OCI-LY3 (cell line): ENCODE results near the gene RNASEL.
"Not testable (repeated sequence)": the region's sequence is repeated elsewhere in the genome, so short reads cannot be mapped to it uniquely, and the experiment has no call there.

Experiments
- H2AFZ ChIP-seq: fragments of 200-600, 300-600 bp; shearing (Covaris generic); 2 replicates; pipeline ENCODE4 v1.6.0; 2014; ENCODE audit warnings: antibody characterized with exemption, low read depth, low read length
- H3K27ac ChIP-seq: fragments of 200-600, 300-600 bp; sonication (generic); 2 replicates; pipeline ENCODE4 v1.5.1; 2014; ENCODE audit warnings: mild to moderate bottlenecking, low read length, moderate library complexity, mixed read lengths
- H3K27me3 ChIP-seq: fragments of 200-600, 300-600 bp; sonication (generic); 2 replicates; pipeline ENCODE4 v1.6.1; 2014; ENCODE audit warnings: low read depth, low read length, mixed read lengths
- H3K36me3 ChIP-seq: fragments of 200-600, 300-600 bp; sonication (generic); replicated peaks from 2 replicates; pipeline ENCODE3; 2014; ENCODE audit warnings: low read depth, low read length, mixed read lengths
- H3K4me1 ChIP-seq: fragments of 300-600, 200-600 bp; sonication (generic); 2 replicates; pipeline ENCODE4 v1.6.1; 2014; ENCODE audit warnings: low read length, mixed read lengths
- H3K4me2 ChIP-seq: fragments of 200-600, 300-600 bp; sonication (generic); 2 replicates; pipeline ENCODE4 v1.6.1; 2014; ENCODE audit warnings: low read length, mixed read lengths
- H3K4me3 ChIP-seq: fragments of 300-600, 200-600 bp; sonication (generic); 2 replicates; pipeline ENCODE4 v1.5.1; 2014; ENCODE audit warnings: antibody characterized with exemption, mild to moderate bottlenecking, low read length, moderate library complexity
- H3K79me2 ChIP-seq: fragments of 300-600, 200-600 bp; shearing (Covaris generic); 2 replicates; pipeline ENCODE4 v1.6.1; 2014; ENCODE audit warnings: mild to moderate bottlenecking, low read length, mixed read lengths
- H3K9ac ChIP-seq: fragments of 300-600, 200-600 bp; shearing (Covaris generic); 2 replicates; pipeline ENCODE4 v1.6.0; 2014; ENCODE audit warnings: mild to moderate bottlenecking, low read length, moderate library complexity
- H3K9me3 ChIP-seq: fragments of 200-600, 300-600 bp; shearing (Covaris generic); 2 replicates; pipeline ENCODE4 v1.6.1; 2014; ENCODE audit warnings: low read length, mixed read lengths; ENCODE audit not compliant: insufficient read depth
- H4K20me1 ChIP-seq: fragments of 200-600, 300-600 bp; sonication (generic); 2 replicates; pipeline ENCODE4 v1.6.1; 2016; ENCODE audit warnings: low read length, mixed read lengths; ENCODE audit not compliant: insufficient read depth
- EZH2phosphoT487 ChIP-seq: fragments of 200-600 bp; shearing (Covaris generic); IDR thresholded peaks from 2 replicates; pipeline ENCODE4 v1.6.1; 2018; ENCODE audit warnings: antibody characterized with exemption, mixed run types, low read depth
- TF ChIP-seq, protein P1 (sequence below): fragments of 200-600, 300-600 bp; sonication (generic); IDR thresholded peaks from 2 replicates; pipeline ENCODE4 v1.5.1; 2014; ENCODE audit warnings: antibody characterized with exemption, low read length, low read depth

Gene RNASEL

DNA sequence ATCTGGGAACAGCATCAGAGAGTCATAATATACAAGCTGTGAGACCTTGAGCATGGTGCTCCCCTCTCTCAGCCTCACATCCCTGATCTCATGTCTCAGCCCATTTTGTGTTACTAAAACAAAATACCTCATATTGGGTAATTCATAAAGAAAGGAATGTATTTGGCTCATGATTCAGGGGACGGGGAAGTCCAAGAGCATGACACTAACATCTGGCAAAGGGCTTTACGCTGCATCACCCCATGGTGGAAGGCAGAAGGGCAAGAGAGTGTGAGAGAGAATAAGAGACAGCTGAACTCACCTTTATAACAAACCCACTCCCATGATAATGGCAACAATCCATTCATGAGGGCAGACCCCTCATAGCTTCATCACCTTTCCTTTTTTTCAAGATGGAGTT is 36.5 kb downstream of the RNASEL start:
- no peaks in the 10 kb centered on the region for H3K27me3 ChIP-seq
- H3K79me2 ChIP-seq, result no peaks in the 10 kb centered on the region
- H3K4me3 ChIP-seq, result peak overlapping the region; percentile 38
- TF ChIP-seq EZH2phosphoT487, result no peak
- TF ChIP-seq, protein P1, sequence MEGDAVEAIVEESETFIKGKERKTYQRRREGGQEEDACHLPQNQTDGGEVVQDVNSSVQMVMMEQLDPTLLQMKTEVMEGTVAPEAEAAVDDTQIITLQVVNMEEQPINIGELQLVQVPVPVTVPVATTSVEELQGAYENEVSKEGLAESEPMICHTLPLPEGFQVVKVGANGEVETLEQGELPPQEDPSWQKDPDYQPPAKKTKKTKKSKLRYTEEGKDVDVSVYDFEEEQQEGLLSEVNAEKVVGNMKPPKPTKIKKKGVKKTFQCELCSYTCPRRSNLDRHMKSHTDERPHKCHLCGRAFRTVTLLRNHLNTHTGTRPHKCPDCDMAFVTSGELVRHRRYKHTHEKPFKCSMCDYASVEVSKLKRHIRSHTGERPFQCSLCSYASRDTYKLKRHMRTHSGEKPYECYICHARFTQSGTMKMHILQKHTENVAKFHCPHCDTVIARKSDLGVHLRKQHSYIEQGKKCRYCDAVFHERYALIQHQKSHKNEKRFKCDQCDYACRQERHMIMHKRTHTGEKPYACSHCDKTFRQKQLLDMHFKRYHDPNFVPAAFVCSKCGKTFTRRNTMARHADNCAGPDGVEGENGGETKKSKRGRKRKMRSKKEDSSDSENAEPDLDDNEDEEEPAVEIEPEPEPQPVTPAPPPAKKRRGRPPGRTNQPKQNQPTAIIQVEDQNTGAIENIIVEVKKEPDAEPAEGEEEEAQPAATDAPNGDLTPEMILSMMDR, result no peak
- H3K36me3 ChIP-seq, result no peaks in the 10 kb centered on the region
- no peak overlapping the region for H2AFZ ChIP-seq
- H3K9ac ChIP-seq, result no peak overlapping the region; the same call in 1 of the 2 replicates
- H3K27ac ChIP-seq, result peak overlapping the region; percentile 17; the same call in 1 of the 2 replicates
- peaks cover 31% of the 10 kb centered on the region for H3K4me1 ChIP-seq
- H3K4me2 ChIP-seq, result peak overlapping the region; percentile 43
- no peaks in the 10 kb centered on the region for H3K9me3 ChIP-seq
- no peaks in the 10 kb centered on the region for H4K20me1 ChIP-seq

DNA sequence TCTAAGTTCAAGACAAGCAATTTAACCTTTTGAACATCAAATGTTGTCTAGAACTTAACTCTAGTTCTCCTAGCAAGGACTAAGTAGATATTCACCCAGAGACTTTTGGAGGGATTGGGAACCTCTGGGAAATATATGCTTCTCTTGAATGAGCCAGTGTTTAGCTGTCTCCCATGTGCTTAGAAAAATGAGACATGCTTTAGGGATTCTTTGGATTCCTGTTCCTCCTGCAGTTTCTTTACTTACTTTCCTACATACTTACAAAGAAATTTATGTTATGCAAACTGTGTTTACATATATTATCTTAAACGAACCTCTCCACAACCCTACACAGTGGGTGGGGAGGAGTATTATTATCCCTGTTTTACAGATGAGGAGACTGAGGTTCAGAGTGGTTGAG is 39.2 kb downstream of the RNASEL start:
- no peak for TF ChIP-seq EZH2phosphoT487
- TF ChIP-seq, protein P1, result no peak

DNA sequence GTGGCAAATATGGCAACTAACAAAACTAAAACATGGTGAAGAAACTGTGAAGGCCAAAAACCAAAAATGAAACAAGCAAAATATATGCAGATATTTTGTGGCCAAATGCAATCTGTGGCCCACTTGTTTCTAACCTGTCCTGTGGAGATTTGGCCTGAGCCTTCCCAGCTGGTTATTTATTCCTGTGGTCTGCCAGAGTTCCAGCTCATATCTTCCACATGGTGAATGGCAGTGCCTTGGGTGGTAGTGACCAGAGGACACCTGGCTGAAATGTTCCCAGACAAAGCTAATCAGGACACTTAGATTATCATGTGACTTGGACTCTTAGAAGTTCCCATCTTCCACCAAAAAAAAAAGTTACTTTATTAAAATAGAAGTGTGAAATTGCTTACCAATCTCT is 39.7 kb downstream of the RNASEL start:
- TF ChIP-seq, protein P1, result no peak
- no peak for TF ChIP-seq EZH2phosphoT487
- H3K4me3 ChIP-seq, result no peak overlapping the region
- no peaks in the 10 kb centered on the region for H3K27me3 ChIP-seq
- no peak overlapping the region for H3K9ac ChIP-seq
- H3K36me3 ChIP-seq, result no peaks in the 10 kb centered on the region
- H2AFZ ChIP-seq, result no peak overlapping the region
- H3K4me2 ChIP-seq, result no peak overlapping the region
- no peaks in the 10 kb centered on the region for H4K20me1 ChIP-seq
- peaks cover 31% of the 10 kb centered on the region for H3K4me1 ChIP-seq
- H3K79me2 ChIP-seq, result no peaks in the 10 kb centered on the region
- no peak overlapping the region for H3K27ac ChIP-seq
- H3K9me3 ChIP-seq, result no peaks in the 10 kb centered on the region

More for the DNA sequence above, 39.2 kb downstream of the RNASEL start:
- Histone ChIP-seq H3K9ac (no peak overlapping the region), H2AFZ (no peak overlapping the region), H3K36me3 (no peaks in the 10 kb centered on the region), H4K20me1 (no peaks in the 10 kb centered on the region), H3K9me3 (no peaks in the 10 kb centered on the region), H3K4me1 (peaks cover 31% of the 10 kb centered on the region), H3K4me3 (no peak overlapping the region), H3K27me3 (no peaks in the 10 kb centered on the region), H3K79me2 (no peaks in the 10 kb centered on the region), H3K27ac (no peak overlapping the region), H3K4me2 (no peak overlapping the region)

DNA sequence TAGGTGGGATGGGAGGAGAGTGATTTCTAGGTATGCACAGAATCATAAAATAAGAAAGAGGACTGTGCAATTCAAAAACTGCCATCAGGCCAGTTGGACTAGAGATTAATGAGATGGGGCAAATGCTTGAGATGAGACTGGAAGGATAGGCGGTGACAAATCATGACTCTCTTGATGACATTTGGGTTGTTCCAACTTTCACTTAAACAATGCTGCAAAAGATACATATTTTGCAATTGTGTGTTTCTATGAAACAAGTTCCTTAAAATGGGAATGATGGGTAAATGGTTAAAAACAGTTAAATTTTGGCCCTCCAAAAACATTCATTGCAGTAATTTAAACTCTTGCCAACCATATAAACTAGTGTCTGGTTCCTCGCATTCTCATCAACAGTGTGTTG is 55.2 kb downstream of the RNASEL start:
- Histone ChIP-seq H3K79me2 (no peaks in the 10 kb centered on the region), H3K4me3 (no peak overlapping the region), H4K20me1 (no peaks in the 10 kb centered on the region), H3K27ac (no peak overlapping the region), H3K4me1 (no peaks in the 10 kb centered on the region), H3K4me2 (no peak overlapping the region), H3K9me3 (0 out of 2 replicates have a peak, but pooled peaks cover 3% of the 10 kb centered on the region), H3K9ac (no peak overlapping the region), H3K27me3 (no peaks in the 10 kb centered on the region), H2AFZ (no peak overlapping the region), H3K36me3 (peaks cover 2% of the 10 kb centered on the region)
- TF ChIP-seq EZH2phosphoT487, result no peak
- TF ChIP-seq, protein P1, result no peak

- H3K9ac ChIP-seq, H2AFZ ChIP-seq, H3K4me2 ChIP-seq, H3K36me3 ChIP-seq, H3K79me2 ChIP-seq, H4K20me1 ChIP-seq, H3K4me3 ChIP-seq, H3K27ac ChIP-seq, H3K4me1 ChIP-seq, H3K27me3 ChIP-seq: not testable (repeated sequence)
- peaks cover 34% of the 10 kb centered on the region for H3K9me3 ChIP-seq
Observed at GRCh38 chr1:182528206-182528605, 60.9 kb downstream of the RNASEL start.
